NCI-H146 treated with DMSO at 0.1 percent for 48 hours (cell line): Measurements from ENCODE around the gene CIC.

Experiments used
- DNase-seq: peaks from one replicate; lab custom pipeline; 2025; ENCODE audit not compliant: unreplicated experiment; lab: John Stamatoyannopoulos, UW

Gene CIC

DNA sequence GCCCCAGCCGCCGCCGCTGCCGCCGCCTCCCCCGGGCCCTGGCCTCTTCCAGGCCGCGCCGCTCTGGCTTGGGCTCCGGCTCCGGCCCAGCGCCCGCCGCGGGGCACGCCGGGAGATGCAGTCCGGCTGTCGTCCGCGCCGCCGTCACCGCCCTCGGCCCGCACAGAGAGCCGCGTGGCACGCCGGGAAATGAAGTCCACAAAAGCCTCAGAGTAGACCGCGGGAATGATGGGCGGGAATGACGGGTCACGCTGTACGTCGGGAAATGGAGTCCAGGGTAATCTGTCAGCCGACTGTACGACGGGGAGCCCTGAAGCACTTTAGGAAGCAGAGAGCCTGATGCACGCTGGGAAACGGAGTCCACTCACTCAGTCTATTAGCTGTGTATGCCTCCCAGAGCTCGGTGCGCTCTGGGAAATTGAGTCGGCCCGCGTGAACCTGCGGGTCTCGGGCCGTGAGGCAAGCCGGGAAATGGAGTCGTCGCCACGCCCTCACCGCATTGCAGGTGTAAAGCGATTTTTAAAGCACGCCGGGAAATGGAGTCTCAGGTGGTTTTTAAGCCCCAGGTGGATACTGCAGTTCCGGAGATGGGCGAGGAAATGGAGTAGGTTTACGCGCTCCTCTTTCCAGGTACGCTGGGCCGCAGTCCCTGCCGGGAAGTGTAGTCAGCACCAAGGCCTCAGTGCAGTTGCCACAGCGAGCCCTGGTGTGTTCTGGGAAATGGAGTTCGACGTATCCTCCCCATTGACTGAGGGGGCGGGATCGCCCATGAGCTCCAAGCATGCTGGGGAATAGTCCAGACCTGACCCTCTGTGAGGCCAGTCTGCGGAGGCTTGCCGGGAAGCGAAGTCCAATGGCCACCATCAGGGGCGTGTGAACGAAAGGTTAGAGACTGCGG, 26.3 kb upstream of the CIC start, which contains the start of gene GSK3A:
TSS of gene GSK3A (minus strand) at position 91 of the 898 bp plus-strand sequence. CDS start 137 bp downstream, outside the sequence.
- DNase-seq, result peak; percentile 100

- peak; percentile 98 for DNase-seq
These were observed 24.5 kb upstream of the CIC start for GRCh38 chr19:42244347-42245220.

DNA sequence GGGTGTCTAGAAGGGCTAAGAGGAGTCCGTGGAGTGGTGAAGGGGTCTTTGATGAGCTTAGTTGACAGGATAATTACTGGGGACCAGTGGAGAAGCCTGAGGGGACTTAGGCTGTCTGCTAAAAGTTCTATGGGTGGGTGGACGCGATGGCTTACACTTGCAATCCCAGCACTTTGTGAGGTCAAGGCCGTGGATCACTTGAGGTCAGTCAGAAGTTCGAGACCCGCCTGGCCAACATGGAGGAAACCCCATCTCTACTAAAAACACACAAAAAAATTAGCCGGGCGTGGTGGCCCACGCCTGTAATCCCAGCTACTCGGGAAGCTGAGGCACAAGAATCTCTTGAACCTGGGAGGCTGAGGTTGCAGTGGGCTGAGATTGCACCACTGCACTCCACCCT, 23.8 kb upstream of the CIC start:
- no peak for DNase-seq

DNA sequence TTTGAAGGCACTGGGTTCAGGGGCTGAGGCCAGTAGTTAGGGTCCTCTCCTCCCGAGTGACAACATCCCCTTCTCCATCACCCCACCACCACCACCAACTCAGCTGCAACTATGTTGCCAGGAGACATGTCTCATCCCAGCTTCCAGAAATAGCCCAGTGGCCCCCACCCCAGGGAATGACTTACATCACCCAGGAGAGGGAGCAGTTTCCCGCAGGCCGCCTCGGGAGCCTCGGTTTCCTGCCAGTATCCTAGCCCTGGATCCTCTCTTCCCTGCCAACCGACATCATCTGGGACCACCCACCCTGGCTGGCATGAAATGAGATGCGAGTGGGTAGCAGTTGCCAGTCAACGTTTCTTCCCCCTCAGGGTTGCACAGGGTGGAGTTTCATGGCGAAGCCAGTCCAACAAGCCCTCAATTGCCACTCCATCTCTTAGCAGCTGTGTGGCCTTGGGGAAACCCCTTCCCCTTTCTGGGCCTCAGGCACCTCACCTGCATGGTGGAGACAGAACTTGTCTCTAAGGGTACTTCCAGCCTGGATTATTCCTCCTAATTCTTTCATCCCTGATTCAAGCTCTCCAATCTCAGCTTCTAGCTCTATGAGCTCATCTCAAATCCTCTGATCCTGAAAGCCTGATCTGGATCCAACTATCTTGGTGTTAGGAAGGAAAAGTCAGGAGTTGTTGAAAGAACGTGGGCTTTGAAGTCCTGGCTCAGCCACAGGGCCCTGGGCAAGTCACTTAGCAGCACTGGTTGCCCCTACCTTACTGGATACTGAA, 22.7 kb upstream of the CIC start:
- no peak for DNase-seq

GRCh38 chr19:42246922-42247639, 22.0 kb upstream of the CIC start:
- no peak for DNase-seq

DNA sequence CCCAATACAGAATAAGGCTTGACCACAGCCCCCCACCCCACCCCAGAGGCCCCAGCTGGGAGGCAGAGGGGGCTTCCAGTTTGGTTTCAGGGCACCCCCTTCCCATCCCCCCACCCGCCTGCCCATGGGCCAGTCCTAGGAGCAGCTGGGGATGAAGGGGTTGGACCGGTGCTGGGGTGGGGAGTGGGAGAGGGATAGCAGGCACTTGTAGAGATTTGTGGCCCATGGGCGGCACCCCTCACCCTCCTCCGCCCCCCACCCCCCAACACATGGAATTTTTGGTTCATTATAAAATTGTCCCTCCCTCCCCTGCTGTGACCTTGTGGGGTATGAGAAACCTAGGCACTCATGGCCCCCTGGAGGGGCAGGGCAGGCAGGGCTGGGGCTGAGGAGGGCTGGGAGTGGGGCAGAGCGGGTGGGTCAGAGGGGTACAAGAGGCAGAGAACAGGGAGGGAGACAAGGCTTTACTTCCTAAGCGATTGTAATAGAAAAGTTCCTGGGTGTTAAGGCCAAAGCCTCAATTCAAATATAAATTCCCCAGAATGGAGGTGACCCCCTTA, 21.3 kb upstream of the CIC start:
- no peak for DNase-seq

- no peak for DNase-seq
These were observed 20.5 kb upstream of the CIC start for GRCh38 chr19:42248270-42249148.

DNA sequence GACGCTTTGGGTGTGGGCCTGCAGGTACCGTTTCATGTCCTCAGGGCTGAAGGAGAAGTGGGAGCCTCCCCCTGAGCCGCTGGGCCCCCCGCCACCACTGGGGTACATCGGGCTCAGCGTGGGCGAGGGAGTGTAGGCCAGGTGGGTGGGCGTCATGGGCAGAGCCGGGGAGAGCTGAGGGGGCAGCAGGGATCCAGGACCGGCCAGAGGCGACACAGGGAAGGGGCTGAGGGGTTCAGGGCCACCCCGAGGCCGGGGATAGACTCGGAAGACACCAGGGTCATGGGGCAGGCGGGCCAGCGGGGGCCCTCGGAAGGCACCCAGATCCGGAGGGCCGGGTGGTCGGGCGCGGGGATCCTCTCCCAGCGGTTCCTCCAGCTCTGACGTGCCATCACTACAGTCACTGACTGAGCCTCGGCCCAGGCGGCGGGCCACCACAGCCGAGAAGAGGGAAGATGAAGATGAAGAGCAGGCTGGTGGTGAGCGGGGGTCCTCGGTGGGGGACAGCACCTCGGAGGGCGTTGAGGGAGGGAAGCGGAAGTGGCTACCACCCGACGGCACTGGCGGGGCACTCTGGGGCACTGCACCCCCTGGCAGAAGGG, 19.8 kb upstream of the CIC start:
- DNase-seq, result no peak

DNA sequence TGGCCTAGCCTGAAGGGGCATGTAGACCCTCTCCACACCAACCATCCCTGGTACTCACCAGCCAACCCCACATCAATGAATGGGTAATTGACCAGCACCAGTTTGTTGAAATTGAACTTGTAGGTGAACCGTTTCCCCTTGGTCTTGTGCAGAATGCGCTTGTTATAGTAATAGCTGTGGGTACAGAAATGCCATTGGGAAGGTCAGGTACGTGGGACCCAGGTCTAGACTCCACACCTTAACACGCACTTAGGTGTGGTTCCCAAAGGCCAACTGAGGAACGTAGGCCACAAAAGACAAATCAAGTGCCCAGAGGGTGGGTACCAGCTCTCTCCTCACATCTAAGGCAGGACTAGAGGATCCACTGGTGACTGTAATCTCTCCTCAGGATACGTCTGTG, 19.3 kb upstream of the CIC start:
- DNase-seq, result no peak

DNA sequence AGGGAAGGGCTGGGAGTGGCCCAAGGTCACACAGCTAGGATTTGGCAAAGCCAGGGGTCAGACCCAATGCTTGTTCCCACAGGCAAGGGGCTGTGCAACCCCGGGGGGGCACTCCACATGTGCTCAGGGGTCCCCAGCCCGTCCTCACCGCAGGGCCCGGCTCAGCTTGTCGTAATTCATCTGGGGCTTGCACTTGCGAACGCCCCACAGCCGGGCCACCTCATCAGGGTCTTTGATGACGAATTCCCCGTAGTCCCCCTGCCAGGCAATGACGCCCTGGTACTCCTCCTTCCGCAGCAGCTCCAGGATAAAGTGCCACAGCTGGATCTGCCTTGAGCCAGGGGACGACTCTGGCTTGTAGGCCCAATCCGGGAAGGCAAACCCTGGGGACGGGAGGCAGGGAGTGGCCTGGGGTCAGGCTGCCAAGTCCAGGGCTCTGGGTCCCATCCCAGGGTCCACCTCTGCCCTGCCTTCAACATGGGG, 18.8 kb upstream of the CIC start:
- DNase-seq, result no peak

DNA sequence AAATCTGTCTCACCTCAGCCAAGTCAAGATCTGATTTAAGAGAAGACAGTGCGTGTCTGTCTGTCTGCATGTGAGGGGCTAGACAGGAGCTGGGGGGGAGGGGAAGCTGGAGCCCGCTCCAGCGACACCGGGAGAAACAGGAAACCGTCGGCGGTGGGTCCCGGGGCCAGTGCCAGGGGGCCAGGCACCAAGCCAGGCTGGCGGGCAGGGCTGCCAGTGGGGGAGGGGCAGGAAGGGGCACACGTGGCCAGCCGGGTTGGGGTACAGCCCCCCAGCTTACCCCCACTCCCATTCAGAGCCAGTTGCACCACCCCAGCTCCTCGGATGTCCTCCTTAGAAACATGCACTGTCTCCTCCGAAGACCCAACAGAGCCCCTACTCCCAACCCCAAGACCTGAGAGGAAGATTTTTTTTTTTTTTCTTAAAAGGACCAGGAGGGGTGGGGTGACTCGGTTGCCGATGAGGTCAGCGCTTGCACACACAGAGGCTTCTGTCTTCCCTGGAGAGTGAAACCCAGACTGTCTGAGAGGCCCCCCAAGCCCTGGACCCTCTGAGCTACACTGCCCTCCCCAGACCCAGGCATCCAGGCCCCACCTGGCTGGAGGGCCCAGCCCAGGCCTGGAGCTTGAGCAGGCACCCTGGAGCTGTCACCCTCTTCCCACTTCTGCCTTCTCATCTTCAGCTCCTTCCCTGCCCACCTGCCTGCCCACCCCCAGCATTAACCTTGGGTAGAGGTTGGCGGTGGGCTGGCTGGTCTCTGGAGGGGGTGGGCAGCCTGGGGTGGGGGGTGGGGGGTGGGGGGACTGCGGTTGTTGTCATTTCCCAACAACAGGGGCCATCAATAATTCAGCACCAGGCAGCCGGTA, 18.2 kb upstream of the CIC start:
- no peak for DNase-seq

GRCh38 chr19:42251572-42252358, 17.3 kb upstream of the CIC start:
- DNase-seq, result no peak

- DNase-seq, result no peak
These were observed 16.4 kb upstream of the CIC start for GRCh38 chr19:42252365-42253244.

DNA sequence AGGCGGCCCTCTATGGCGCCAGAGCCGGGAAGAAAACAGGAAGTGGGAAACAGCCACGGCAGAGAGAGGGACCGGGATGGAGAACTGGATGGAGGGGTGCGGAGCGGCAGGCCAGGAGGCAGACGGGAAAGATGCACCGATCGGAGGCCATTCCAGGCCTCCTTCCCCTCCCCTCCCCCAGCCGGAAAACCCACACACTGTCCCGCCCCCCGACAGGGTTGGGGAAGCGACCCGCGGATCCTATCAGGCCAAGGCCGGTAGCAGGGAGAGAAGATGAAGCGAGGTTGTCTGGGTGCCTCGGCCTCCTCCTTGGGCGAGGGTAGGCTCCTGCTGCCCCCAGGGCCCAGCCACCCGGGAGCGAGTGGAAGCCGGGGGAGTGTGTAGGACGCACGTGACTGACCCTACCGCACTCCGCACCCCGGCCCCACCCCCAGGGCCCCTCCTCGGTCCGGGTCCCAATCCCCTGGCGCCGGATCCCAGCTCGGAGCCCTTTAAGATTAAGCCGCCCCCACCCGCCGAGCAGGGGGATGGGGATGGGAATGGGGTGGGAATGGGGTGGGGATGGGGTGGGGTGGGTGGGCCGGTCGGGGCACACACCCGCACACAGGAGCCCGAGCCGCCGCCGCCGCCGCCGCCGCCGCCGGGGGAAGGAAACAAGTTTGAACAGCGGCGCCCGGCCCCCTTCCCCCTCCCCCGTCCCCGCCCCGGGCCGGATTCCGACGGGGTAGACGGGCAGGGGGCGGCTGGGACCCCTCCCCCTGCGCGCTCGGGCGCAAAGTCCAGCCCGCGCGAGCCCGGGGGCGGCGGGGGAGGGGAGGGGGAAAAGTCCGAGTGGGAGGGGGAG, 15.6 kb upstream of the CIC start:
- DNase-seq, result no peak
